Measurements from ENCODE around the gene DOCK2.

DNA sequence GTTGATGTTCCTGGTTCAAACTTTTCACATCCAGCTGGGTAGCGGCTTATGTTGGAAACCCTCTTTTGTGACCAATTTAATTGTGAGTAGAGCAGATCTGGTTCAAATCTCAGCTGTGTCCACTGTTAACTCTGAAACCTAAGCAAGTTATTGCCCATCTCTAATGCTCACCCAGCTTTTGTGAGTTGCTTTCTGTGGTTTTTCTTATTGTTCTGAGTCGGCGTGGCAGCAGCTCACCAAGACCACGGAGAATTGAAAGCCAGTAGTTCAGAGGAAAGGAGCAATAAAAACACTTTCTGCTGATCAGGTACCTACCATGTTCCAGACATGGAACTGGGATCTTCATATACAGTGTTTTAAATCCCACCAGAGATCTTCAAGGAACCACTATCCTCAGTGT lies 114.4 kb downstream of the DOCK2 start:
- TF ChIP-seq, protein P1, sequence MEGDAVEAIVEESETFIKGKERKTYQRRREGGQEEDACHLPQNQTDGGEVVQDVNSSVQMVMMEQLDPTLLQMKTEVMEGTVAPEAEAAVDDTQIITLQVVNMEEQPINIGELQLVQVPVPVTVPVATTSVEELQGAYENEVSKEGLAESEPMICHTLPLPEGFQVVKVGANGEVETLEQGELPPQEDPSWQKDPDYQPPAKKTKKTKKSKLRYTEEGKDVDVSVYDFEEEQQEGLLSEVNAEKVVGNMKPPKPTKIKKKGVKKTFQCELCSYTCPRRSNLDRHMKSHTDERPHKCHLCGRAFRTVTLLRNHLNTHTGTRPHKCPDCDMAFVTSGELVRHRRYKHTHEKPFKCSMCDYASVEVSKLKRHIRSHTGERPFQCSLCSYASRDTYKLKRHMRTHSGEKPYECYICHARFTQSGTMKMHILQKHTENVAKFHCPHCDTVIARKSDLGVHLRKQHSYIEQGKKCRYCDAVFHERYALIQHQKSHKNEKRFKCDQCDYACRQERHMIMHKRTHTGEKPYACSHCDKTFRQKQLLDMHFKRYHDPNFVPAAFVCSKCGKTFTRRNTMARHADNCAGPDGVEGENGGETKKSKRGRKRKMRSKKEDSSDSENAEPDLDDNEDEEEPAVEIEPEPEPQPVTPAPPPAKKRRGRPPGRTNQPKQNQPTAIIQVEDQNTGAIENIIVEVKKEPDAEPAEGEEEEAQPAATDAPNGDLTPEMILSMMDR (IDR thresholded peaks at IDR 0.05) = no peak
- TF ChIP-seq POLR2A (IDR thresholded peaks at IDR 0.05) = no peak
